ENCODE measurements around the gene PHF3. TPM values are rescaled to one million over a fixed set of nuclear protein-coding genes. Genes with fewer than 3 reads are reported as not detected.

Gene PHF3
- total RNA-seq, 1 donor from 2014 or later = 40.7 TPM

- no peak for DNase-seq (ENCODE audit: low read depth in 2 of 2)
These were observed 13.7 kb downstream of the PHF3 start for GRCh38 chr6:63649269-63649668.

- no peak for DNase-seq (ENCODE audit: low read depth in 2 of 2)
These were observed 14.3 kb downstream of the PHF3 start for GRCh38 chr6:63649847-63650265.

- no peak for DNase-seq (ENCODE audit: low read depth in 2 of 2)
These were observed 17.4 kb downstream of the PHF3 start for GRCh38 chr6:63652980-63653379.

GRCh38 chr6:63660757-63661156, 25.2 kb downstream of the PHF3 start:
- no peak for DNase-seq (ENCODE audit: low read depth in 2 of 2)

GRCh38 chr6:63661769-63662168, 26.2 kb downstream of the PHF3 start:
- DNase-seq (ENCODE audit: low read depth in 2 of 2) = no peak

GRCh38 chr6:63663147-63663955, 27.7 kb downstream of the PHF3 start:
- peak in 1 of 2 donors; percentile 68 for DNase-seq (ENCODE audit: low read depth in 2 of 2)

GRCh38 chr6:63663956-63664281, 28.3 kb downstream of the PHF3 start:
- no peak for DNase-seq (ENCODE audit: low read depth in 2 of 2)

- no peak for DNase-seq (ENCODE audit: low read depth in 2 of 2)
These were observed 35.6 kb downstream of the PHF3 start for GRCh38 chr6:63671098-63671754.

- DNase-seq (ENCODE audit: low read depth in 2 of 2) = no peak
These were observed 37.1 kb downstream of the PHF3 start for GRCh38 chr6:63672582-63673129.

GRCh38 chr6:63673692-63674091, 38.1 kb downstream of the PHF3 start:
- DNase-seq (ENCODE audit: low read depth in 2 of 2) = no peak

- peak in 1 of 2 donors; percentile 2 for DNase-seq (ENCODE audit: low read depth in 2 of 2)
These were observed 39.0 kb downstream of the PHF3 start for GRCh38 chr6:63674635-63675034.

- DNase-seq (ENCODE audit: low read depth in 2 of 2) = no peak
These were observed 39.5 kb downstream of the PHF3 start for GRCh38 chr6:63675138-63675537.

- DNase-seq (ENCODE audit: low read depth in 2 of 2) = peak in 1 of 2 donors; percentile 22
These were observed 41.0 kb downstream of the PHF3 start for GRCh38 chr6:63676412-63677114.

- DNase-seq (ENCODE audit: low read depth in 2 of 2) = peak; percentile 7 to 27
These were observed 41.7 kb downstream of the PHF3 start for GRCh38 chr6:63677282-63677681.

GRCh38 chr6:63683071-63683603, 47.5 kb downstream of the PHF3 start:
- no peak for DNase-seq (ENCODE audit: low read depth in 2 of 2)

- peak in 1 of 2 donors; percentile 21 for DNase-seq (ENCODE audit: low read depth in 2 of 2)
These were observed 50.1 kb downstream of the PHF3 start for GRCh38 chr6:63685446-63686379.

- DNase-seq (ENCODE audit: low read depth in 2 of 2) = no peak
These were observed 53.8 kb downstream of the PHF3 start for GRCh38 chr6:63689421-63689820.

GRCh38 chr6:63690221-63690620, 54.6 kb downstream of the PHF3 start:
- peak in 1 of 2 donors; percentile 6 for DNase-seq (ENCODE audit: low read depth in 2 of 2)

GRCh38 chr6:63705707-63706106, 70.1 kb downstream of the PHF3 start:
- DNase-seq (ENCODE audit: low read depth in 2 of 2) = peak in 1 of 2 donors; percentile 0

- no peak for DNase-seq (ENCODE audit: low read depth in 2 of 2)
These were observed 71.0 kb downstream of the PHF3 start for GRCh38 chr6:63706630-63707029.

- DNase-seq (ENCODE audit: low read depth in 2 of 2) = no peak
These were observed 73.0 kb downstream of the PHF3 start for GRCh38 chr6:63708631-63709030.

Data from lung microvascular endothelial cell (primary cell).